Body of pancreas (tissue), 4 donors: ENCODE measurements around the gene SPATA6.
A peak's percentile ranks its signal among the peaks of the same experiment; 100 is the strongest.

Experiments used
- CTCF ChIP-seq, 7 experiments: fragments of 450-650 bp in 4 of 7; fragments of 200-600 bp in 3 of 7; sonication (generic) in 3 of 7; IDR thresholded peaks; one replicate each; pipeline ENCODE4 v1.5.1; 2016 to 2019; ENCODE audit warnings: antibody characterized with exemption in 7 of 7
- POLR2A ChIP-seq, 3 donors: fragments of 450-650 bp; IDR thresholded peaks; one replicate each; pipeline ENCODE4 v1.6.1; 2016; ENCODE audit warnings: antibody characterized with exemption in 3 of 3, mild to moderate bottlenecking in 2 of 3

- no peak for TF ChIP-seq POLR2A (IDR thresholded peaks at IDR 0.05)
- TF ChIP-seq CTCF (IDR thresholded peaks at IDR 0.05) = peak in 1 of 7 experiments; percentile 8
These were observed 115.1 kb downstream of the SPATA6 start for GRCh38 chr1:48356901-48357300.
